ENCODE results near the gene ZBTB43.
"Not testable (repeated sequence)": the region's sequence is repeated elsewhere in the genome, so short reads cannot be mapped to it uniquely, and the experiment has no call there.

ZBTB43 gene

DNA sequence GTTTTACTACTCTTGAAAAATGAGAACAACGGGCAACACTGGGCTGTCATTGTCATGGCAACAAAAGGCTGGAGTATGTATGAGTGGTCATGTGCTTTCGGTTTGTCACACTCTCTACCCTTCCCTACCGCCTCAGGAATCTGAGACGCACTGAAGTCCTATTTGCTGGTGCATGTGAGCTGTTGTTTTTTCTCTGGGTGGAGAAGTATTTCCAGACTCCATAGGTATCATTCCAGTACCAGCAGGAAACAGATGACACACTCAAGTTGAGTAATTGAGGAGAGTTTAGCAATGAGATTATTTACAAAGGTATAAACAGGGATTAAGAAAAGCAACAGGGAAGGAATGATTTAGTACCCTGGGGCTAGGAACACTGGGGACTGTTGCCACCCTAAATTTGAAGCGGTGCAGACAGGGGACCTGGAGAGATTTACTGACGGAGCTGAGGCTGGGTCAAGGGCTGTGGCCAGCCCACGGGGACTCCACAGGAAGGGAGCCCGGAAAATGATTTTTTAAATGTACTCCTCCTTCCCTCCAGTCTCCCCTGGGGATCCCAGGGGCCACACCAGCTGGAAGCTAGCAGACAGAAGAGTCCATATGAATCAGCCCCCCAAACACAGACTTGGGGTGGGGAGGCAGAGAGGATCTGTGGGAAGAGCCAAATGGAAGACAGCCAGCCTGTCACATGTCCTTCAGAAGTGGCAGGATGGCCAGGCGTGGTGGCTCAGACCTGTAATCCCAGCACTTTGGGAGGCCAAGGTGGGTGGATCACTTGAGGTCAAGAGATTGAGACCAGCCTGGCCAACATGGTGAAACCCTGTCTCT lies 13.2 kb upstream of the ZBTB43 start:
- peak; percentile 56 for DNase-seq

DNA sequence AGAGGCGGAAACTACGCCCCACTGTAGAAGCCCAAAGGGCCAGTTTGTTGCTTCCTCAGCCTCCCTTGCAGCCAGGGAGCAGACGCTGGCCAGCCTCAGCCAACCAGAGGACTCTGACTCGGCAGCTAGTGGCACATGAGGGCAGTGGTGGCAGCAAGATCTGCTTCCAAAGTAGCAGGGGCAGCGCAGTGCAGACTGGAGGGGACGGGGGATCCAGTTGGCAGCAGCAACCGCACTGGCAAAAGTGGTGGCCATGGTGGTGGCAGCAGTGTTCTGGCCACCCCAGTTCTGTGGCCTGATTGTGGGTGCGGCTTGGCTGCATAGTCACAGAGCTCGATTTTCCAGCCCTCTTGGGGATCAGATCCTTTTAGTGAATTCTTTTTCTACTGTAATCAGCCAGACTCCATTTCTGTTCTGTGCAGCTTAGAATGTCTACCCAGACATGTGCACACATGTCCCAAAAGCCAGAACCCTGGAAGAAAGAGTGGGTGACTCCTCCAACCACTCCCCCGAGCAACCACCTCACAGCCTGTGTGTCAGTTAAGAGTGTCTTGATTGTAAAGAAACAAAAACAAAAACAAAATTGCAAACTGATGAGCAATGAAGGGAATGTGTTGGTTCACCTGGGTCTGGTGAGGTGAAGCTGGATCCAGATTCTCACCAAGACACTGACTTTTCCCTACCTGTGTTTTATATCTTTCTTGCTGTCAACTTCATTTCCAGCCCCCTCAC lies 11.0 kb upstream of the ZBTB43 start:
- no peak for DNase-seq

DNA sequence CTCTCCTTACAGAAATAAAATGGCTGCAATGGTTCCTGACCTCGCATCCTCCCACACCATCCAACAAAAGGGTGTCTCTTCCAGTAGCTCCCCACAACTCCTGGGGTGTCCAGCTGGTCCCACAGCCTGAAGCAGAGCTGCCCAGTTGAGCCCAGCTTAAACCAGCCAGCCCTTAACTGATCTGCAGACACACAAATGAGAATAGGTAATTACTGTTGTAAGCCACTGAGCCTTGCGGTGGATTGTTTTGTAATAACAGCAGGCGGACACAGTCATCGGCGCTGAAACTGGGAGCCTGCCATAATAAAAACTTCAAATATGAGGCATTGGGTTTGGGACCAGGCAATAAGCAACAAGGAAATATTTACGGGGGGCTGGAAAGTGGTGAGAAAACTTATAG lies 10.4 kb upstream of the ZBTB43 start:
- no peak for DNase-seq

DNA sequence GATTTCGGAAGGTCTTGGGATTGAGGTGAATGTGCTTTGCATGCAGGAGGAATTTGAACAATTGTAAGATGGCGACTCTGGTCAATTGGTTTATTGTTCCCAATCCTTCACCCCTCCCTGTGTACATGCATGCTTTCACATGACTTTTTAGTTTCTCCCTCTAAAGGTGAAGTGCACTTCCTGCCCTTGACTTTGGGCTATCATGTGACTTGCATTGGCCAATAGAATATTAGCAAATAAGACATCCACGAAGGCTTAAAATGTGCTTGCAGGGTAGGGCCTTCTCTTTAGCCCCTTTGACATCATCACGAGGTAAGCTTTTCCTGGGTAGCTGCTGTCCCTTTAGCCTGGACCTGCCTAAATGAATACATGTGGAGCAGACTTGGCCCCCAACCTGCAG lies 8.1 kb upstream of the ZBTB43 start:
- DNase-seq = no peak

DNA sequence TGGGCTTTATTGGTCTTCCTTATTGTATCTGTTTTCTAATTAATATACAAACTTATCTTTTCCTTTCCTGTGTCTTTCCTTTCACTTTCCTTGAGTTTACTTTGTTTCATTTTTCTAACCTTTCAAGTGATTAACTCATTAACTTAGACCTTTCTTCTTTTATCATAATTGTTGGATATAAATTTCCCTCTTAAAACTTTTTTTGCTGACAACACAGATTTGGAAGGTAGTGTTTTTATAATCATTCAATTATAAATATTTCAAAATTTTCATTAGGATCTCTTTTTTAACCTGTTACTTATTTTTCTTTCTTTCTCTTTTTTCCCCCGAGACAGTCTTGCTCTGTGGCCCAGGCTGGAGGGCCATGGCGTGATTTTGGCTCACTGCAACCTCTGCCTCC lies 6.9 kb upstream of the ZBTB43 start:
- no peak for DNase-seq

DNA sequence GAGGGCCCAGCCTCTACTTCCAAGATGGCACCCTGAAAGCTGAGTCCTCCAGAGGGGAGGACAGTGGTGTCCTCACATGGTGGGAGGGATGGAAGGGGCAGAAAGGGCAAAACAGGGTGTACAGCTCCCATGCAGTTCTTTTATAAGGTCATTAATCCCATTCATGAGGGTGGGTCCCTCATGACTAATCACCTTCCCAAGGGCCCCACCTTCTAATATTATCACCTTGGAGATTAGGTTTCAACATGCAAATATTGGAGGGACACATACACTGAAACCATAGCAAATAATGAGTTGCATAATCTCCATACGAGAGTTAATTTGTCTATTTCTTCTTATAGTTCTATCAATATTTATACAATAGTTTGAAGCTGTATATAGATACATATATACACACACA lies 5.8 kb upstream of the ZBTB43 start:
- DNase-seq = no peak

DNA sequence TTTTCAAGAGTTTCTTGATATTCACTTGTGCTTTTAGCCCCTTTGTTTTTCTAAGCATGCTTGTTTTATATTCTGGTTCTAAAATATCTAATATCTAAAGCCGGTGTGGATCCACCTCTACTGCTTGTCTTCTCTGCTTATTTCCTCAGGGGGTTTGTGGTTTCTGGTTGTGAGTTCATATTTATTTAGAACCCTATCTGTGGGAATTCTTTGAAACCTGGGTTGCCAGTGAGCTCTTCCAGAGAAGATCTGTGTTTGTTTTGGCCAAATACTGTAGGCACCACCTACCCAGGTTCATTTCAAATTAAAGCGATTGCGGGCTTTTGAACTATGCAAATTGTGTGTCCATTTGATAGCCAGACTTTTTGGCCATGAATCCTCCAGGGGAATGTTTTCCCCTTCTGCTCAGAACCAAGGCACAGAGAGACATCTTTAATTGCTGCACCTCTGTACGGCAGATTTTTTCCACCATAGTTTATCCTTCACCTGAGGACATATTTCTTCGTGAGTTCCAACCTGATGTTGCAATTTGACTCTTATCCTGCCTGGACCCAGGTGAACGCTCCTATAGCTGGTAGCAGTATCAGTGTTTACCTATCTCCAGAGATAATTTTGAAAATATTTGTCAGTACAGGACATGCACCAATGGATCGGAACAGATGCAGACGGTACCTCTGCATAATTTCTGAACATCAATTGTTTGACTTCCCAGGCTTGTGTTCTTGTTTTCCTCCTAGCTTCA lies 2.4 kb upstream of the ZBTB43 start:
- no peak for DNase-seq

DNA sequence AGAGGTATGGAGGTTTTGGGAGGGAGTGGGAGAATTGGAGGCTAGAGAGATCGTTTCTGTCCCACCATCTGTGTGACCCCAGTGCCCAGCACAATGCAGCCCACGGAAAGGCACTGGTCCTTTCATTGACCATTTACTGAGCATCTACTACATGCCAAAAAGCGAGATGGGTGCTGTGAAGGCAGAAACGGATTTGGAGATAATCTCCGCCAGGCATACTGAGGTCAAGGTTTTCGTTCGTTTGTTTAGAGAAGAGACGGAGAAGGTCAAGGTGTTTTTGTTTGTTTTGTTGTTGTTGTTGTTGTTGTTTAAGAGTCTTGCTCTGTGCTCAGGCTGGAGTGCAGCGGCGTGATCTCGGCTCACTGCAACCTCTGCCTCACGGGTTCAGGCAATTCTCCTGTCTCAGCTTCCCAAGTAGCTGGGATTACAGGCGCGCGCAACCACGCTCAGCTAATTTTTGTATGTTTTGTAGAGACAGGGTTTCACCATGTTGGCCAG lies 593 bp upstream of the ZBTB43 start:
- no peak for DNase-seq

DNA sequence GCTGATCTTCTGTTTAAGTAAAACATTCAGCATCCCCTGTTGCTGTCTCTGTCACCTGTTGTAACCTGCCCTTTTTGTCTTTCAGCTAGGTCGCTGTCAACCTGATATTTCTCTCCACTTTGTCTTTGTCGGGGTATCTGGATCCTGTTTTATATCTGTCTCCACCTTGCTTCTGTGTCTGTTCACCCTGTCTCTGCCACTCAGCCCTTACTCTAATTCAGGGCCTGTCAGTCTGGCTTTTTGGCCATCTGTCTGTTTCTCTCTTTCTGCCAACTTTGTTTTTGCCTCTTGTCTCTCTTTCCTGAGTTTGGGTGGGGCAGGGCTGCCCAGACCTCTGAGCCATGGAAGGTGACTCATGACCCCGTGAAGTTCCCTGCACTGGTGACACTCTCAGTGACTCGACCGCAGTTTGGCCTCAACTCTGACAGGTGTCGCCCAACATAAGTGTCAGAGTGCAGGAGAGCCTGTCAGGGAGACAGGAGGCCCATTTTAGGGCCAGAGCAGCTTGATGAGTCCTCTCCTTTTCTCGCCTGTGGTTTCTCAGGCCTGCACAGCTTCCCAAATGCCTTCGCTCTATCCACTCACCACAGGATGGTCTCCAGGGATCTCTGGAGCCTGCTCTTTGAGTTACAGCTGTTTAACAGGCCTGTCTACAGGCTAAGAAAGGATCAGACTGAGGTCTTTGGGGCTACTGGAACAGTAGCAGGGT lies 868 bp downstream of the ZBTB43 start:
- peak; percentile 88 for DNase-seq

DNA sequence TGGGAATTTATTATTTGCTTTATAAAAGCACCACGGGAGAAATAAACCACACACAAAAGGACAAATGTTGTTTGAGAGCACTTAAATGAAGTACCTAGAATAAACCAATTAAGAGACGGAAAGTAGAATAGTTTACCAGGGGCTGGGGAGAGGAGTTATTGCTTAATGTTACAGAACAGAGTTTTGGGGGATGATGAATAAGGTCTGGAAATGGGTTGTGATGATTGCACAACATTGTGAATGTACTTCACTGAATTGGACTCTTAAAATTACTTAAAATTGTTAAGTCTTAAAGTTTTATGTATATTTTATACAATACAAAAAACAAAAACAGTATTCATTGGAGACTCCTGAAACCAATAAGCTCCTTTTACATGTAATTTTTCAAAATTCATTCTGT lies 1.5 kb downstream of the ZBTB43 start:
- DNase-seq = peak; percentile 22

DNA sequence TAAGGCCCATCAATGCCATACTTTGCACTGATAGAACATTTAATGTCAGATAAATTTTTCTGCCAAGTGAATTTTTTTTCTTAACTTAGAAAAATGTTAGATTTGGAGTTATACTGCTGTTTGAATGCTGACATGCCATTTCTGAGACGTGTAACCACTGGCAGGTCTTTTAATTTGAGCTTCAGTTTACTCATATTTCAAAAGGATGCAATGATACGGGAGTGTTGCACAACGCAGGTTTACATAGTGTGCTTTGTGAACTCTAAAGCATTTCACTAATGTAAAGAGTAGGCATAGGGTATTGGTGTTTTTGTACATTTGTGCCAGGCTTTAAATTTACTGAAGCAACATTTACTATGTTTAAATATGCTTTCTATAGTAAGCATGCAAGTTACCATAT lies 4.2 kb downstream of the ZBTB43 start:
- DNase-seq = no peak

DNA sequence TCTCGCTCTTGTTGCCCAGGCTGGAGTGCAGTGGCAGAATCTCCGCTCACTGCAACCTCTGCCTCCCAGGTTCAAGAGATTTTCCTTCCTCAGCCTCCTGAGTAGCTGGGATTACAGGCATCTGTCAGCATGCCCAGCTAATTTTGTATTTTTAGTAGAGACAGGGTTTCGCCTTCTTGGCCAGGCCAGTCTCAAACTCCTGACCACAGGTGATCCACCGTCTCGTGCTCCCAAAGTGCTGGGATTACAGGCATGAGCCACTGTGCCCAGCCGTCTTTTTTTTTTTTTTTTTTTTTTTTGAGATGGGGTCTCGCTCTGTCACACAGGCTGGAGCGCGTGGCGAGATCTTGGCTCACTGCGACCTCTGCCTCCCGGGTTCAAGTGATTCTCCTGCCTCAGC lies 5.4 kb downstream of the ZBTB43 start:
- not testable (repeated sequence) for DNase-seq

DNA sequence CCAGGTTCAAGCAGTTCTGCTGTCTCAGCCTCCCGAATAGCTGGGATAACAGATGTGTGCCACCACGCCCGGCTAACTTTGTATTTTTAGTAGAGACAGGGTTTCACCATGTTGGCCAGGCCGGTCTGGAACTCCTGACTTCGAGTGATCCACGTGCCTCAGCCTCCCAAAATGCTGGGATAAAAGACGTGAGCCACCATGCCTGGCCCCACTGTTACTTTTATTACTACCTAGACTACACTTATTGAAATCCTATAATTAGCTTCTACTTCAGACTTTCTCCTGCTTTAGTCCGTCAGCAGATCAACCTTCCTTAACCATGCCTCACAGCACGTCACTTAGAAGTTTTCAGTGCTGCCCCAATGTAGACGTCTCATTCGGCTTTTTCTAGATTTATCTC lies 8.2 kb downstream of the ZBTB43 start:
- DNase-seq = no peak

DNA sequence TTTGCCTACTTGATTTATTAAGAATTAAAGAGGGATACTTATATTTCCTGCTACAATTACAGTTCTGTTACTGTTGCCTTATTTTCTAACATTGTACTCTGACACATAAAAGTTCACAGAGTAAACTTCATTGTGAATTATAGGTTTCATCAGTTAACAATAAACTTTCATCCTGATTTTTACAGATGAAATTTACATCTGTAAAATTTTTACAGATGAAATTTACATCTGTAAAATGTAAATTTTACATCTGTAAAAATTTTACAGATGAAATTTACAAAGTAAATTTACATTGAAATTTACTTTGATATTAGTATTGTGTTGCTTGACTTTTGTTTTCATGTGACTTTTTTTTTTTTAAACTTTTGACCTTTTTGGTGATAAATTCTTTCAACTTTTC lies 9.3 kb downstream of the ZBTB43 start:
- DNase-seq = no peak

DNA sequence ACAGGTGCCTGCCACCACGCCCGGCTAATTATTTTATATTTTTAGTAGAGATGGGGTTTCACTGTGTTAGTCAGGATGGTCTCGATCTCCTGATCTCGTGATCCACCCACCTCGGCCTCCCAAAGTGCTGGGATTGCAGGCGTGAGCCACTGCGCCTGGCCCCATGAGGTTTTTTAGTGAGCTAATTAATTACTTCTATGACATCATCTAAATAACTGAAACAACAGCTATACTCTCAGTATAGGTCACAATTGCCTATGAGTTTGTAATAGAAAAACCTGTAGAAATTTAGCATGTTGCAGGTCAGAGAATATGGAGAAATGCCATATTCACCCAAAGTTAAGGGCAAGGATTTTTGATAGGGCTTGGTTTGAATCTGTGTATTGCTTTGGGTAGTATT lies 12.8 kb downstream of the ZBTB43 start:
- DNase-seq = not testable (repeated sequence)

DNA sequence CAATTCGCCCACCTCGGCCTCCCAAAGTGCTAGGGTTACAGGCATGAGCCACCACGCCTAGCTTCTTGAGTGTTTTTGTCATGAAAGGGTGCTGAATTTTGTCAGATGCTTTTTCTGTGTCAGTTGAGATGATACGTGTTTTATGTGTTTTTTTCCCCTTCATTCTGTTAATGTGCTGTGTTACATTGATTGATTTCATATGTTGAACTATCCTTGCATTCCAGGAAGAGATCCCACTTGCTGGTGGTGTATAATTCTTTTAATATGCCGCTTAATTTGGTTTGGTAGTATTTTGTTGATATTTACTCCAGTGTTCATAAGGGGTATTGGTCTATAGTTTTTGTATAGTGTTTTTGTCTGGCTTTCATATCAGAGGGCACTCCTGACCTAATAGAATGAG lies 13.6 kb downstream of the ZBTB43 start:
- DNase-seq = no peak

DNA sequence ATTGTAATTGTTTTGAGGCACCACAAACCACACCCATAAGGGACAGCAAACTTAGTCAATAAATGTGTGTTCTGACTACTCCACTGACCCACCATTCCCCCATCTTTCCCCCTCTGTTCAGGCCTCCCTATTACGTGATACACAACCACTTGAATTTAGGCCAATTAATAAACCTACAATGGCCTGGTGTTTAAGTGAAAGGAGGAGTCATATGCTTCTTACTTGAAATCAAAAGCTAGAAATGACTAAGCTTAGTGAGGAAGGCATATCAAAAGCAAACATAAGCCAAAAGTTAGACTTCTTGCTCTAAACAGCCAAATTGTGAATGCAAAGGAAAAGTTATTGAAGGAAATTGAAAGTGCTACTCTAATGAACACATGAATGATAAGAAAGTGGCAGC lies 14.6 kb downstream of the ZBTB43 start:
- no peak for DNase-seq

DNA sequence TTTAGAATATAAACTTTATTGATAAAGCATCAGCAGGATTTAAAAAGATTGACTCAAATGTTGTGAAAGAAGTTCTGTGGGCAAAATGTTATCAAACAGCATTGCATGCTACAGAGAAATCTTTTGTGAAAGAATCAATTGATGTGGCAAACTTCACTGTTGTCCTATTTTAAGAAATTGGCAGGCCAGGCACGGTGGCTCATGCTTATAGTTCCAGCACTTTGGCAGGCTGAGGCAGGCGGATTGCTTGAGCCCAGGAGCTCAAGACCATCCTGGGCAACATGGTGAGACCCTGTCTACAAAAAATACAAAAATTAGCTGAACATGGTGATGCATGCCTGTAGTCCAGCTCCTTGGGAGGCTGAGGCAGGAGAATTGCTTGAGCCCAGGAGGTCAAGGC lies 17.4 kb downstream of the ZBTB43 start:
- no peak for DNase-seq

DNA sequence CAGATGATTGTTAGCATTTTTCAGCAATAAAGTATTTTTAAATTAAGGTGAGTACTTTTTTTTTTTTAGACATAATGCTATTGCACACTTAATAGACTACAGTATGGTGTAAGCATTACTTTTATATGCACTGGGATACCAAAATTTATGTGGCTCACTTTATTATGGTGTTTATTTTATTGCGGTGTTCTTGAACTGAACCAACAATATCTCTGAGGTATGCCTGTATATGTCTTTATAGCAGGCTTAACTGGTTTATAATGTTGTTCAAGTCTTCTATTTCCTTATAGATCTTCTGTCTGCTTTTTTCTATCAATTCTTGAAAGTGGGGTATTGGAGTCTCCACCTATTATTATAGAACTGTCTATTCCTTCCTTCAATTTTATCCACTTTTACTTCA lies 18.0 kb downstream of the ZBTB43 start:
- DNase-seq = no peak

DNA sequence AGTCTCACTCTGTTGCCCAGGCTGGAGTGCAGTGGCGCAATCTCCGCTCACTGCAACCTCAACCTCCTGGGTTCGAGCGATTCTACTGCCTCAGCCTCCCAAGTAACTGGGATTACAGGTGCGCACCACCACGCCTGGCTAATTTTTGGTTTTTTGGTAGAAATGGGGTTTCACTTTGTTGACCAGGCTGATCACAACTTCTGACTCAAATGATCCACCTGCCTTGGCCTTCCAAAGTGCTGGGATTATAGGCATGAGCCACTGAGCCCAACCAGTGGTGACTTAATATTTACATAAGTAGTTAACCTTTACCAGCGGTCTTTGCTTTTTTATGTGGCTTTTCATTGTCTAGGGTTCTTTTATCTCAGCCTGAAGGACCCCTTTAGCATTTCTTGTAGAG lies 19.2 kb downstream of the ZBTB43 start:
- not testable (repeated sequence) for DNase-seq

DNA sequence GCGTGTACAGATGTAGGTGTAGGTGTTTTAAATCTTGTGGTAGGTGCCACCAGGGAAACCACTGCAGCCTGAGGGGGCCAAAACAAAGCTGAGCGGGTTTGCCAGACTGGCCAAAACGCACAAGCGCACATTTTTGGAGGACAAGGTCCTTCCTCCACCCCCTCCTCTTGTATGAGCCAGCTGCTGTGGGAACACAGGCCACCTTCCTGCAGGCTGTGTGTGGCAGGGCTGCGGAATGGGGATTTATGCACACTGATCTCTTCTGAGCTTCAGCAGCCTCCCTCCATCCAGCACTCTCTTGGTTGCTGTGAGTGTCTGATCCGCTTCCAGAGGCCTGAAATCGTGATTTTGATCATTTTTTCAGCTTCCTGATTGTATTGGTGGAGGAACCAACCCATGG lies 22.4 kb downstream of the ZBTB43 start:
- no peak for DNase-seq

DNA sequence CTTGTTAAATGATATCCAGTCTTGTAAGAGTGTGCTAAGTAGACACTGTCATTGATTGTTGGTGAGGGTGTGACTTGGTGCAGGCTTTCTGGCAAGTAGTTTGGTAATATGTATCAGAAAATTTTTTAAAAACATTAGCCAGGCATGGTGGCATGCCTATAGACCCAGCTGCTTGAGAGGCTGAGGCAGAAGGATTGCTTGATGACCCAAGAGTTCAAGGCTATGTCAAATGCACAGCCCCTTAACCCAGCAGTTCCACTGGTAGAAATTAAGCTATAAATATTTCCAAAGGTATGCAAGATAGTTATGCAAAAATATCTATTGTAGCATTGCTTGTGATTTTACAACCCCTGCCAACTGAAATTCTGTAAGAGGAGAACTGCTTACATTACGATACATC lies 24.2 kb downstream of the ZBTB43 start:
- no peak for DNase-seq

DNA sequence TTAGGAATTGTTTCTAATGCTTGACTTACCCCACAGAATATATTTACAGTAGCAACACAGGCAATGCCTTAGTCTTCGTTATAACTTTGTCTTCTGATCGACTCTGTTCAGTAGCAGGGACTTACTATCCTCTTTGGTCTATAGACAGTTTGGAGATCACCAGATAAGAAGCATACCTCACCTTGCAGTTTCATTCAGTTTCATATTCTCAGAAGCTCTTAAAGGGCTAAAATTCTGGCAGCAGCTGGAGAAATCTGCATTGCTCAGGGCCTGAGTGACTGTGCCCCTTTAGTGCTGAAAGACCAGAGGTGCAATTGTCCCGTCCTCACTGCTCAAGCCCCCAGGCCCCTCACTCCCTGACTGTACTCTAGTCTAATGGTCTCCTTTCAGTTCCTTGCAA lies 26.0 kb downstream of the ZBTB43 start:
- DNase-seq = no peak

All from fibroblast of upper back skin (primary cell).